8988T (cell line): ENCODE measurements around the gene ATAD3C.
"Not testable (repeated sequence)": the region's sequence is repeated elsewhere in the genome, so short reads cannot be mapped to it uniquely, and the experiment has no call there.

ENCODE experiments used
- DNase-seq: peaks from one replicate; pipeline ENCODE4 v3.0.0; 2011

The ATAD3C gene

GRCh38 chr1:1479547-1480487 is 30.3 kb downstream of the ATAD3C start:
- no peak for DNase-seq

- DNase-seq: not testable (repeated sequence)
Measured at GRCh38 chr1:1480488-1480867, 31.0 kb downstream of the ATAD3C start.

- not testable (repeated sequence) for DNase-seq
Measured at GRCh38 chr1:1481811-1482210, 32.3 kb downstream of the ATAD3C start.

- DNase-seq: no peak
Measured at GRCh38 chr1:1482856-1483255, 33.4 kb downstream of the ATAD3C start.

- DNase-seq: no peak
Measured at GRCh38 chr1:1483714-1484113, 34.2 kb downstream of the ATAD3C start.

- DNase-seq: not testable (repeated sequence)
Measured at GRCh38 chr1:1484976-1485750, 35.7 kb downstream of the ATAD3C start.

GRCh38 chr1:1485755-1486317 is 36.3 kb downstream of the ATAD3C start:
- not testable (repeated sequence) for DNase-seq

GRCh38 chr1:1487701-1488100 is 38.2 kb downstream of the ATAD3C start:
- no peak for DNase-seq

GRCh38 chr1:1489231-1489630 is 39.7 kb downstream of the ATAD3C start:
- no peak for DNase-seq

- no peak for DNase-seq
Measured at GRCh38 chr1:1489861-1490260, 40.4 kb downstream of the ATAD3C start.

- DNase-seq: no peak
Measured at GRCh38 chr1:1490633-1491230, 41.2 kb downstream of the ATAD3C start.

GRCh38 chr1:1491601-1492000 is 42.1 kb downstream of the ATAD3C start:
- DNase-seq: no peak

GRCh38 chr1:1494311-1494710 is 44.8 kb downstream of the ATAD3C start:
- DNase-seq: not testable (repeated sequence)

- DNase-seq: peak; percentile 11
Measured at GRCh38 chr1:1495461-1495975, 46.0 kb downstream of the ATAD3C start.

GRCh38 chr1:1504777-1505365 is 55.4 kb downstream of the ATAD3C start:
- DNase-seq: not testable (repeated sequence)

- DNase-seq: not testable (repeated sequence)
Measured at GRCh38 chr1:1505366-1505798, 55.9 kb downstream of the ATAD3C start.

GRCh38 chr1:1505801-1506200 is 56.3 kb downstream of the ATAD3C start:
- not testable (repeated sequence) for DNase-seq

- no peak for DNase-seq
Measured at GRCh38 chr1:1507305-1507704, 57.8 kb downstream of the ATAD3C start.

GRCh38 chr1:1508775-1509464 is 59.4 kb downstream of the ATAD3C start:
- DNase-seq: not testable (repeated sequence)

GRCh38 chr1:1509465-1509850 is 60.0 kb downstream of the ATAD3C start:
- DNase-seq: not testable (repeated sequence)

- DNase-seq: no peak
Measured at GRCh38 chr1:1510912-1511532, 61.5 kb downstream of the ATAD3C start.
